ENCODE results near the gene TTC29.

DNA sequence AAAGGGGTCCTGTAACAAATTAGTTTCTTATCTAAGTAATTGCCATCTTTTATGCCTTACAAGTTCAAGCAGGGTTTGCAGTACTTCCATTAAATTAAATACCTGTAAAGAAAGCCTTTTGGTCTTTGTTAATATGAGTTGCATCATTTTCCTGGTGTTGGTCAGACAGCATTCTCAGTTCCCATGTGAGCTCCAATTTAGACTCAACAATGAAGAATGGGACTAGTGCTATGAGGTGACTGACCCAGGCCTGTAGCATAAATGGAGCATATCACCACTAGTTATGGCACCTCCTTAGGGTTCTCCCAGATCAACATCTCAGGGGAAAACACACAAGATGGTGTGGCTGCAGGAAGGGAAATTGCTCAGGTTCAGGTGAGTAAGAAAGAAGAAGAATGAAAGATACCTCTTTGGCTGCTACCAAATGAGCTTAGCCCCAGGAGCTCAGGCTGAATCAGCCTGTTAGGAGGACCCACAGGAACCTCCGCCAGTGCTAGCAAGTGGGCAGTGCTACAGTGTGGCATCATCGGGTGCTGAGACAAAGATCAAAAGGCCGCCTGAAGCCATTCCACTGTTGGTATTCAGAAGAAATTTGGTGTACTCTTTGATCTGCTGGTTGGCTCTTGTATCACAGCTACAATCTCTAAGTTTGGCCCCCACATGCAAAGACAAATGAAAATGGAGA, 1.8 kb downstream of the TTC29 start:
- TF ChIP-seq, protein P1, sequence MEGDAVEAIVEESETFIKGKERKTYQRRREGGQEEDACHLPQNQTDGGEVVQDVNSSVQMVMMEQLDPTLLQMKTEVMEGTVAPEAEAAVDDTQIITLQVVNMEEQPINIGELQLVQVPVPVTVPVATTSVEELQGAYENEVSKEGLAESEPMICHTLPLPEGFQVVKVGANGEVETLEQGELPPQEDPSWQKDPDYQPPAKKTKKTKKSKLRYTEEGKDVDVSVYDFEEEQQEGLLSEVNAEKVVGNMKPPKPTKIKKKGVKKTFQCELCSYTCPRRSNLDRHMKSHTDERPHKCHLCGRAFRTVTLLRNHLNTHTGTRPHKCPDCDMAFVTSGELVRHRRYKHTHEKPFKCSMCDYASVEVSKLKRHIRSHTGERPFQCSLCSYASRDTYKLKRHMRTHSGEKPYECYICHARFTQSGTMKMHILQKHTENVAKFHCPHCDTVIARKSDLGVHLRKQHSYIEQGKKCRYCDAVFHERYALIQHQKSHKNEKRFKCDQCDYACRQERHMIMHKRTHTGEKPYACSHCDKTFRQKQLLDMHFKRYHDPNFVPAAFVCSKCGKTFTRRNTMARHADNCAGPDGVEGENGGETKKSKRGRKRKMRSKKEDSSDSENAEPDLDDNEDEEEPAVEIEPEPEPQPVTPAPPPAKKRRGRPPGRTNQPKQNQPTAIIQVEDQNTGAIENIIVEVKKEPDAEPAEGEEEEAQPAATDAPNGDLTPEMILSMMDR (conservative IDR thresholded peaks at IDR 0.05; ENCODE audit: low read length), result no peak
- TF ChIP-seq EZH2phosphoT487 (IDR thresholded peaks at IDR 0.05; ENCODE audit: borderline replicate concordance, low read depth, low read length), result no peak
